Effector memory CD4-positive, alpha-beta T cell (primary cell): ENCODE measurements around the gene PRKCSH.
"Not testable (repeated sequence)": the region's sequence is repeated elsewhere in the genome, so short reads cannot be mapped to it uniquely, and the experiment has no call there.

Source experiments
- DNase-seq, 3 donors: peaks; one replicate each; pipeline ENCODE4 v3.0.0-alpha.2; 2020
- H3K27ac ChIP-seq: 2 replicates; pipeline ENCODE4 v1.7.0; 2013; ENCODE audit warnings: mild to moderate bottlenecking, low read length, moderate library complexity; ENCODE audit not compliant: insufficient read depth, poor library complexity, severe bottlenecking
- H3K27me3 ChIP-seq: replicated peaks from 2 replicates; pipeline ENCODE4 v1.7.0; 2013; ENCODE audit warnings: mild to moderate bottlenecking, low read length; ENCODE audit not compliant: insufficient read depth, control insufficient read depth, poor library complexity, severe bottlenecking
- H3K36me3 ChIP-seq: 2 replicates; pipeline ENCODE4 v1.7.0; 2013; ENCODE audit warnings: mild to moderate bottlenecking, low read length, moderate library complexity; ENCODE audit not compliant: control insufficient read depth, insufficient read depth
- H3K4me1 ChIP-seq: 2 replicates; pipeline ENCODE4 v1.7.0; 2013; ENCODE audit warnings: low read length, mild to moderate bottlenecking; ENCODE audit not compliant: control insufficient read depth, insufficient read depth, poor library complexity, severe bottlenecking
- H3K4me3 ChIP-seq: 2 replicates; pipeline ENCODE4 v1.7.0; 2013; ENCODE audit warnings: low read length, low read depth, mild to moderate bottlenecking; ENCODE audit not compliant: insufficient read depth, poor library complexity, severe bottlenecking
- H3K9me3 ChIP-seq: 2 replicates; pipeline ENCODE4 v1.7.0; 2013; ENCODE audit warnings: mild to moderate bottlenecking, low read length, moderate library complexity; ENCODE audit not compliant: control insufficient read depth

The PRKCSH gene

GRCh38 chr19:11404588-11405222, 30.7 kb upstream of the PRKCSH start:
- Histone ChIP-seq H3K4me3 (no peak overlapping the region), H3K4me1 (no peaks in the 10 kb centered on the region), H3K27ac (no peak overlapping the region), H3K36me3 (no peaks in the 10 kb centered on the region), H3K9me3 (no peaks in the 10 kb centered on the region), H3K27me3 (peaks cover 7% of the 10 kb centered on the region)
- no peak for DNase-seq

- DNase-seq: no peak
- H3K4me3 ChIP-seq: no peak overlapping the region
- H3K36me3 ChIP-seq: no peaks in the 10 kb centered on the region
- no peak overlapping the region for H3K27ac ChIP-seq
- no peaks in the 10 kb centered on the region for H3K9me3 ChIP-seq
- peaks cover 7% of the 10 kb centered on the region for H3K27me3 ChIP-seq
- H3K4me1 ChIP-seq: no peaks in the 10 kb centered on the region
These were observed 29.4 kb upstream of the PRKCSH start for GRCh38 chr19:11405846-11406643.

- not testable (repeated sequence) for H3K27me3 ChIP-seq, H3K36me3 ChIP-seq, DNase-seq, H3K27ac ChIP-seq, H3K4me1 ChIP-seq, H3K9me3 ChIP-seq, H3K4me3 ChIP-seq
These were observed 28.7 kb upstream of the PRKCSH start for GRCh38 chr19:11406703-11407236.

GRCh38 chr19:11408591-11408990, 26.8 kb upstream of the PRKCSH start:
- H3K36me3 ChIP-seq: no peaks in the 10 kb centered on the region
- DNase-seq: no peak
- H3K4me1 ChIP-seq: no peaks in the 10 kb centered on the region
- H3K27ac ChIP-seq: no peak overlapping the region
- peaks cover 7% of the 10 kb centered on the region for H3K27me3 ChIP-seq
- no peak overlapping the region for H3K4me3 ChIP-seq
- H3K9me3 ChIP-seq: no peaks in the 10 kb centered on the region

GRCh38 chr19:11410682-11411081, 24.8 kb upstream of the PRKCSH start:
- H3K27me3 ChIP-seq: peaks cover 7% of the 10 kb centered on the region
- H3K4me1 ChIP-seq: no peaks in the 10 kb centered on the region
- H3K27ac ChIP-seq: no peak overlapping the region
- no peaks in the 10 kb centered on the region for H3K36me3 ChIP-seq
- no peak for DNase-seq
- H3K4me3 ChIP-seq: no peak overlapping the region
- H3K9me3 ChIP-seq: no peaks in the 10 kb centered on the region

- Histone ChIP-seq H3K9me3 (no peaks in the 10 kb centered on the region), H3K4me1 (peaks cover 9% of the 10 kb centered on the region), H3K27me3 (peaks cover 16% of the 10 kb centered on the region), H3K4me3 (no peak overlapping the region), H3K27ac (no peak overlapping the region), H3K36me3 (no peaks in the 10 kb centered on the region)
- DNase-seq: no peak
These were observed 20.9 kb upstream of the PRKCSH start for GRCh38 chr19:11414544-11414943.

GRCh38 chr19:11416346-11417052, 18.9 kb upstream of the PRKCSH start:
- Histone ChIP-seq H3K27me3 (peaks cover 32% of the 10 kb centered on the region), H3K4me3 (no peak overlapping the region), H3K9me3 (no peaks in the 10 kb centered on the region), H3K36me3 (no peaks in the 10 kb centered on the region), H3K4me1 (peaks cover 22% of the 10 kb centered on the region), H3K27ac (no peak overlapping the region)
- no peak for DNase-seq

- no peaks in the 10 kb centered on the region for H3K36me3 ChIP-seq
- no peak for DNase-seq
- no peaks in the 10 kb centered on the region for H3K9me3 ChIP-seq
- no peak overlapping the region for H3K4me3 ChIP-seq
- peaks cover 46% of the 10 kb centered on the region for H3K27me3 ChIP-seq
- no peak overlapping the region for H3K27ac ChIP-seq
- H3K4me1 ChIP-seq: peaks cover 37% of the 10 kb centered on the region
These were observed 17.3 kb upstream of the PRKCSH start for GRCh38 chr19:11418094-11418548.

GRCh38 chr19:11418549-11419506, 16.6 kb upstream of the PRKCSH start, which contains the start of gene RGL3:
TSS of gene RGL3 (minus strand) at chr19:11419314. CDS start at chr19:11419278, 36 bp downstream.
- Histone ChIP-seq H3K27me3 (peaks cover 53% of the 10 kb centered on the region), H3K4me3 (no peak within 1 kb of the TSS), H3K4me1 (peaks cover 44% of the 10 kb centered on the region), H3K36me3 (no peaks in the 10 kb centered on the region), H3K9me3 (no peaks in the 10 kb centered on the region), H3K27ac (no peak within 1 kb of the TSS)
- DNase-seq: no peak
